NCI-H187 treated with DMSO at 0.1 percent for 48 hours (cell line): Measurements from ENCODE around the gene POLR2L.

Source experiments
- DNase-seq: peaks from one replicate; lab custom pipeline; 2025; lab: John Stamatoyannopoulos, UW

Gene POLR2L

GRCh38 chr11:868802-869201 is 26.5 kb upstream of the POLR2L start:
- DNase-seq, result no peak

GRCh38 chr11:868394-868793 is 26.1 kb upstream of the POLR2L start:
- no peak for DNase-seq

GRCh38 chr11:867856-868358 is 25.6 kb upstream of the POLR2L start:
- no peak for DNase-seq

- DNase-seq, result no peak
Measured at GRCh38 chr11:866481-866880, 24.2 kb upstream of the POLR2L start.

GRCh38 chr11:865462-866430 is 23.4 kb upstream of the POLR2L start:
- no peak for DNase-seq

- DNase-seq, result no peak
Measured at GRCh38 chr11:864898-865297, 22.6 kb upstream of the POLR2L start.

- no peak for DNase-seq
Measured at GRCh38 chr11:863910-864827, 21.8 kb upstream of the POLR2L start.

- no peak for DNase-seq
Measured at GRCh38 chr11:863023-863909, 20.9 kb upstream of the POLR2L start.

GRCh38 chr11:862696-863022 is 20.3 kb upstream of the POLR2L start:
- no peak for DNase-seq

GRCh38 chr11:862081-862661 is 19.8 kb upstream of the POLR2L start:
- DNase-seq, result no peak

GRCh38 chr11:861105-861479 is 18.8 kb upstream of the POLR2L start:
- DNase-seq, result no peak

- DNase-seq, result no peak
Measured at GRCh38 chr11:860234-861104, 18.1 kb upstream of the POLR2L start.

GRCh38 chr11:859394-860131 is 17.2 kb upstream of the POLR2L start:
- DNase-seq, result no peak

- no peak for DNase-seq
Measured at GRCh38 chr11:858762-859339, 16.5 kb upstream of the POLR2L start.

- DNase-seq, result no peak
Measured at GRCh38 chr11:858053-858761, 15.9 kb upstream of the POLR2L start.

- DNase-seq, result no peak
Measured at GRCh38 chr11:856397-856796, 14.1 kb upstream of the POLR2L start.

GRCh38 chr11:855796-856195 is 13.5 kb upstream of the POLR2L start:
- DNase-seq, result no peak

GRCh38 chr11:855330-855674 is 13.0 kb upstream of the POLR2L start:
- no peak for DNase-seq
